Cardiac muscle cell (in vitro differentiated cells and primary cell): ENCODE measurements around the gene SNX14. TPM values are rescaled to one million over a fixed set of nuclear protein-coding genes. Genes with fewer than 3 reads are reported as not detected.

Experiments used
- DNase-seq, 2 donors: peaks; one replicate each; pipeline versions ENCODE4 v3.0.0 to v3.0.0-alpha.2; 2010 to 2017; ENCODE audit warnings: low read depth in 1 of 2, low spot score in 1 of 2
- H3K27ac ChIP-seq: fragments of 200-600 bp; sonication (generic); 2 replicates; pipeline ENCODE4 v1.5.1; 2016
- H3K27me3 ChIP-seq: fragments of 200-600 bp; sonication (generic); 2 replicates; pipeline ENCODE4 v1.6.0; 2016; ENCODE audit warnings: control low read depth
- H3K36me3 ChIP-seq: fragments of 200-600 bp; sonication (generic); 2 replicates; pipeline ENCODE4 v1.5.1; 2016; ENCODE audit warnings: control low read depth
- H3K4me1 ChIP-seq: fragments of 200-600 bp; sonication (generic); 2 replicates; pipeline ENCODE4 v1.8.1; 2017; ENCODE audit warnings: low read depth, mild to moderate bottlenecking, mixed run types
- H3K4me3 ChIP-seq: fragments of 200-600 bp; sonication (generic); 2 replicates; pipeline ENCODE4 v1.5.1; 2016; ENCODE audit warnings: mild to moderate bottlenecking
- H3K9me3 ChIP-seq: fragments of 200-600 bp; sonication (generic); 2 replicates; pipeline ENCODE4 v1.5.1; 2017; ENCODE audit warnings: low read depth, mild to moderate bottlenecking, control low read depth
- polyA plus RNA-seq: library from polyadenylated mRNA; unstranded; fragments of >200 nt; fragmentation: Nextera tagmentation; extraction: Ambion mirVana; gene quantifications from 2 replicates; pipeline ENCODE4 v1.2.1, GENCODE V29; 2016
- total RNA-seq: library from RNA; depleted of rRNA; stranded (reverse); fragments of >200 nt; gene quantifications from 2 replicates; pipeline ENCODE4 v1.2.3, GENCODE V29; 2016
- TF ChIP-seq, protein P1 (sequence below): IDR thresholded peaks from 2 replicates; pipeline ENCODE4 v1.5.1; 2012; ENCODE audit warnings: low read depth, mild to moderate bottlenecking, low read length

Gene SNX14
- total and polyA plus RNA-seq, 2 experiments from 2014 or later, result 53.8 to 103 TPM

DNA sequence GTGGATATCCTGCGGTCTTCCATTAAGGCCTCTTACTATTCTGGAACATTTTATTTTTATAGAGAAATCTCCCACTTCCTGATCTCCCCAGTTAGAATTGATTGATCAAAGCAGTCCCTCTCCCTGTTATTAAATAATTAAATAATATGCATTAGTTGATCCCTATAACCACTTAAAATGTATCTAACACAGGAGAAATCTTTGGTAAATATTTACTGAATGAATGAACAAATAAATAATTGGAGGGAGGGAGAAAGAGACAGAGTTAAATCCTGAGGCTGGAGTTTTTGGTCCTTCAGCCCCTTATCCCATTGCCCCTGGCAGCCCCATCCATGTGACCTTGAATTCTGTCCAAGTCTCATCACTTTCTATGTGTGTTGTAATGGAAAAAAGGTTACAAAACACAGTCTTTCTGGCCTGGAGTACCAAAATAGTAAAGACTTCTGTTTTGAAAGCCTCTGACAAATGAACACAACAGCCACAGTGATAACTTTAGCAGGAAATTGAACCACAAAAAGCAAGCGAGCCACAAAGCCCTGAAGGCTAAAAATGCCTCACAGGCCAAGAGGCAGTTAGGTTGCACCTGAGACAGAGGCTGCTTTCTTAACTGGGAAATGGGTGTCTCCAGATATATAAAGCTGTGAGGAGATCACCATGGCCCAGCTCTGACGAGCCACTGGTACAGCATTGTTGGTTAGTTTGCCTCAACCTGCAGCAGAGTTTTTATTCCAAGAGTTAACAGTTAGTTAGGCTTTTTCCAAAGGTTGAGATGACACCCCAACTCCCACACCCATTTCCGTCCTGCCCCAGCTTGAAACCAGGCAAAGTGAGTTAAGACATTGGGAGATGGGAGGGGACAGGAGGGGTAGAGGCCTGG lies 132.5 kb downstream of the SNX14 start:
- peak in 1 of 2 donors; percentile 89 for DNase-seq
- Histone ChIP-seq H3K4me3 (no peak overlapping the region), H3K27me3 (no peaks in the 10 kb centered on the region), H3K4me1 (no peaks in the 10 kb centered on the region), H3K27ac (no peak overlapping the region), H3K9me3 (no peaks in the 10 kb centered on the region), H3K36me3 (no peaks in the 10 kb centered on the region)
- TF ChIP-seq, protein P1, sequence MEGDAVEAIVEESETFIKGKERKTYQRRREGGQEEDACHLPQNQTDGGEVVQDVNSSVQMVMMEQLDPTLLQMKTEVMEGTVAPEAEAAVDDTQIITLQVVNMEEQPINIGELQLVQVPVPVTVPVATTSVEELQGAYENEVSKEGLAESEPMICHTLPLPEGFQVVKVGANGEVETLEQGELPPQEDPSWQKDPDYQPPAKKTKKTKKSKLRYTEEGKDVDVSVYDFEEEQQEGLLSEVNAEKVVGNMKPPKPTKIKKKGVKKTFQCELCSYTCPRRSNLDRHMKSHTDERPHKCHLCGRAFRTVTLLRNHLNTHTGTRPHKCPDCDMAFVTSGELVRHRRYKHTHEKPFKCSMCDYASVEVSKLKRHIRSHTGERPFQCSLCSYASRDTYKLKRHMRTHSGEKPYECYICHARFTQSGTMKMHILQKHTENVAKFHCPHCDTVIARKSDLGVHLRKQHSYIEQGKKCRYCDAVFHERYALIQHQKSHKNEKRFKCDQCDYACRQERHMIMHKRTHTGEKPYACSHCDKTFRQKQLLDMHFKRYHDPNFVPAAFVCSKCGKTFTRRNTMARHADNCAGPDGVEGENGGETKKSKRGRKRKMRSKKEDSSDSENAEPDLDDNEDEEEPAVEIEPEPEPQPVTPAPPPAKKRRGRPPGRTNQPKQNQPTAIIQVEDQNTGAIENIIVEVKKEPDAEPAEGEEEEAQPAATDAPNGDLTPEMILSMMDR, result no peak

- H3K36me3 ChIP-seq, result no peaks in the 10 kb centered on the region
- DNase-seq, result peak in 1 of 2 donors; percentile 29
- H3K27ac ChIP-seq, result no peak overlapping the region
- H3K4me3 ChIP-seq, result no peak overlapping the region
- no peaks in the 10 kb centered on the region for H3K27me3 ChIP-seq
- no peaks in the 10 kb centered on the region for H3K4me1 ChIP-seq
- no peaks in the 10 kb centered on the region for H3K9me3 ChIP-seq
- TF ChIP-seq, protein P1, result no peak
Observed at GRCh38 chr6:85460154-85460920, 133.3 kb downstream of the SNX14 start.

DNA sequence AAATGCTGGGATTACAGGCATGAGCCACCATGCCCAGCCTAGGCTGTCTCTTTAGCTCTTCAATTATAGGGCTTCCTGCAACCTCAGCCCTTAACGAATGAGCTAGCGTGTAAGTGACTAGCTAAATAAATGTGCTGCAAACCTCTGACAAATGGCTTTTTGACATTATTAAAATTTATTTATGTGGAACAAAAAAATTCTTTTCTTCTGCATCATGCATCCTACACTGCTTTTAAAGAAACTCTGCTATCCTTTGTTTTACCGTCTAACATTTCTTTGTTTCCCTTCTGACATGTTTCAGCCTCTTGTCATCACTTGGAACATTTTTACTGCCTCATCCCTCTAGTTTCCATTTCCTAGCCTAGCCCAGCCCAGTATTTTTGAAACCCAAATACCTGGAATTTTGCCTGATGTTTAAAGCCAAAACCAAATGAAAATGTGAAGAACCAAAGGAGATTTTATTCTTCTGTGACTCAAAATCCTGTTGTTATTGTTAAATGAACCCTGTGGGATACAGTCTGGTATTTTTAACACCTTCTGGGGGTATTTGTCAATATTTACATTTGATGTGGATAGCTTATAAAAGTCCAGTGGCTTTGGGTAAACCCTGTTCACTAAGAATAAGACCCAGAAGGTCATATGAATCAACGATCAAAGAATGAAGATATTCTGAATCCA lies 134.3 kb downstream of the SNX14 start:
- peak in 1 of 2 donors; percentile 83 for DNase-seq
- Histone ChIP-seq H3K27me3 (peaks cover 8% of the 10 kb centered on the region), H3K27ac (no peak overlapping the region), H3K9me3 (no peaks in the 10 kb centered on the region), H3K4me1 (no peaks in the 10 kb centered on the region), H3K36me3 (no peaks in the 10 kb centered on the region), H3K4me3 (no peak overlapping the region)
- TF ChIP-seq, protein P1, result no peak

- H3K27ac ChIP-seq, result no peak overlapping the region
- DNase-seq, result no peak
- TF ChIP-seq, protein P1, result no peak
- peaks cover 14% of the 10 kb centered on the region for H3K27me3 ChIP-seq
- no peak overlapping the region for H3K4me3 ChIP-seq
- H3K9me3 ChIP-seq, result no peaks in the 10 kb centered on the region
- H3K4me1 ChIP-seq, result no peaks in the 10 kb centered on the region
- no peaks in the 10 kb centered on the region for H3K36me3 ChIP-seq
Observed at GRCh38 chr6:85458782-85459181, 134.9 kb downstream of the SNX14 start.

DNA sequence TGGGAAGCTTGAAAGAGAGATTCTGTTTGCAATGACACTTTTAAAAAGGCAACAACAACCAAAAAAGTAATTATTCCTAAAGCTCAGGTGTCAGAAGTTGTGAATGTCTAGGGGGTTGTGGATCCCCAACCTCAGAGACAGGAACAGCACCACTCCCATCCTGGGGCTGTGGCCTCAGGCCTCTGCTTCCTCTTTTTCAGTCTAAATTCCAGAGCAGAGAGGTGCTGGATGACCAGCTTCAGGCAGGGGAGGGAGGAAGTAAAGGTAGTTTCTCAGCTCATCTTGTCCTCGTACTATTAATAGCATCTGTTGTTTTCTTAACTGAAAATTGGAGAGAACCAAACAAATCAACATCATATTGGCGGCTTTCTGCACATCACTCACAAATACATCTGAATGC lies 135.5 kb downstream of the SNX14 start:
- no peak for DNase-seq
- Histone ChIP-seq H3K4me1 (no peaks in the 10 kb centered on the region), H3K27me3 (peaks cover 20% of the 10 kb centered on the region), H3K9me3 (no peaks in the 10 kb centered on the region), H3K36me3 (no peaks in the 10 kb centered on the region), H3K4me3 (no peak overlapping the region), H3K27ac (no peak overlapping the region)
- TF ChIP-seq, protein P1, result no peak
